ENCODE measurements around the gene NLGN1. TPM values are rescaled to one million over a fixed set of nuclear protein-coding genes. Genes with fewer than 3 reads are reported as not detected.

The NLGN1 gene
- total RNA-seq, 1 experiment from 2014 or later: 5.2 TPM

DNA sequence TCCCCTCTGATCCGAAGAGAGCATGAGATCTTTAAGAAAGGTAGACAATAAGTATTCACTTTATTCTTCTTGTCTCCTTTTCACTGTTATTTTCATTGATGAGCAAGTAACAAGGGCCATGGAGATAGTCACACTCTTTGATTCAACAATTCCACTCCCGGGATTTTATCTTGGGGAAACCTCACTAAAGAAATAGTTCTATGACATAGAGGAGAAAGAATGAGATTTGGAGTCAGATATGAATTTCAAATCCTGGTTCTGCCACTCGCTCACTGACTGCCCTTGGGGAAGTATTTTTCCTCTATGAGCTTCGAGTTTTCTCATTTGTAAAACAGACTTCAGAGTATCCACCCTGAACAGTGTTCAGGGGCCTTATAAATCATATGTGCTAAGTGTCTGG, 514.6 kb downstream of the NLGN1 start:
- H3K23me2 ChIP-seq (ENCODE audit: insufficient read length, low read depth, low read length, poor library complexity, severe bottlenecking): no peaks in the 10 kb centered on the region
- no peaks in the 10 kb centered on the region for H3K27me3 Mint-ChIP-seq (ENCODE audit: low read depth)
- H3K4me2 ChIP-seq (ENCODE audit: insufficient read depth, insufficient read length, low read length): no peak overlapping the region
- no peak overlapping the region for H3K27ac ChIP-seq (ENCODE audit: insufficient read length, low read depth, low read length)
- TF ChIP-seq, protein P1, sequence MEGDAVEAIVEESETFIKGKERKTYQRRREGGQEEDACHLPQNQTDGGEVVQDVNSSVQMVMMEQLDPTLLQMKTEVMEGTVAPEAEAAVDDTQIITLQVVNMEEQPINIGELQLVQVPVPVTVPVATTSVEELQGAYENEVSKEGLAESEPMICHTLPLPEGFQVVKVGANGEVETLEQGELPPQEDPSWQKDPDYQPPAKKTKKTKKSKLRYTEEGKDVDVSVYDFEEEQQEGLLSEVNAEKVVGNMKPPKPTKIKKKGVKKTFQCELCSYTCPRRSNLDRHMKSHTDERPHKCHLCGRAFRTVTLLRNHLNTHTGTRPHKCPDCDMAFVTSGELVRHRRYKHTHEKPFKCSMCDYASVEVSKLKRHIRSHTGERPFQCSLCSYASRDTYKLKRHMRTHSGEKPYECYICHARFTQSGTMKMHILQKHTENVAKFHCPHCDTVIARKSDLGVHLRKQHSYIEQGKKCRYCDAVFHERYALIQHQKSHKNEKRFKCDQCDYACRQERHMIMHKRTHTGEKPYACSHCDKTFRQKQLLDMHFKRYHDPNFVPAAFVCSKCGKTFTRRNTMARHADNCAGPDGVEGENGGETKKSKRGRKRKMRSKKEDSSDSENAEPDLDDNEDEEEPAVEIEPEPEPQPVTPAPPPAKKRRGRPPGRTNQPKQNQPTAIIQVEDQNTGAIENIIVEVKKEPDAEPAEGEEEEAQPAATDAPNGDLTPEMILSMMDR (conservative IDR thresholded peaks at IDR 0.05): no peak
- no peaks in the 10 kb centered on the region for H3K9me3 ChIP-seq (ENCODE audit: control insufficient read depth, low read depth, low read length)
- no peaks in the 10 kb centered on the region for H3K9me3 Mint-ChIP-seq
- H3K27me3 ChIP-seq (ENCODE audit: insufficient read depth, low read length): no peaks in the 10 kb centered on the region; the same call in 1 of the 2 replicates
- H2BK5ac ChIP-seq (ENCODE audit: insufficient read length, low read length): no peak overlapping the region
- no CpG with 5 or more reads among the region's 4 CpGs for WGBS (ENCODE audit: extremely low coverage, insufficient read length, low lambda C conversion rate)
- H2BK120ac ChIP-seq (ENCODE audit: low read depth, low read length, poor library complexity, severe bottlenecking): no peak overlapping the region
- no peak overlapping the region for H2BK20ac ChIP-seq (ENCODE audit: low read depth, low read length, poor library complexity, severe bottlenecking)
- no peak overlapping the region for H3K23ac ChIP-seq (ENCODE audit: insufficient read length, low read depth, low read length)
- no peak overlapping the region for H3K18ac ChIP-seq (ENCODE audit: insufficient read length, low read depth, low read length)
- no peak overlapping the region for H2AFZ ChIP-seq (ENCODE audit: low read length)
- H3K79me1 ChIP-seq (ENCODE audit: insufficient read depth, low read depth, low read length, poor library complexity, severe bottlenecking): no peaks in the 10 kb centered on the region
- H3K4me3 Mint-ChIP-seq: no peak overlapping the region
- H3K9ac ChIP-seq (ENCODE audit: extremely low read depth, insufficient read length, low read length): no peak overlapping the region
- H2AK5ac ChIP-seq (ENCODE audit: insufficient read length, low read length): no peak overlapping the region
- H3K79me2 ChIP-seq (ENCODE audit: insufficient read depth, low read length): no peaks in the 10 kb centered on the region; the same call in 1 of the 2 replicates
- no peak for DNase-seq
- no peak overlapping the region for H4K5ac ChIP-seq (ENCODE audit: insufficient read length, low read depth, low read length)
- peaks cover 5% of the 10 kb centered on the region; the same call in 1 of the 2 replicates for H3K4me1 ChIP-seq (ENCODE audit: insufficient read depth, low read length)
- no peak overlapping the region for H3K56ac ChIP-seq (ENCODE audit: insufficient read length, low read depth, low read length)
- H4K20me1 ChIP-seq (ENCODE audit: control insufficient read depth, insufficient read depth, insufficient read length): no peaks in the 10 kb centered on the region
- no peak overlapping the region for H3T11ph ChIP-seq (ENCODE audit: low read length)
- H2BK12ac ChIP-seq (ENCODE audit: insufficient read length, low read depth, low read length): no peak overlapping the region
- H3K4ac ChIP-seq (ENCODE audit: low read depth, low read length): no peak overlapping the region
- peaks cover 39 to 40% of the 10 kb centered on the region in 2 experiments for H3K4me1 Mint-ChIP-seq
- no peak overlapping the region for H4K91ac ChIP-seq (ENCODE audit: insufficient read length, low read depth, low read length)
- no peak overlapping the region for H3K27ac Mint-ChIP-seq
- H3K14ac ChIP-seq (ENCODE audit: insufficient read depth, low read length): no peak overlapping the region
- no peaks in the 10 kb centered on the region for H3K36me3 Mint-ChIP-seq (ENCODE audit: insufficient read depth in 1 of 3, low read depth in 3 of 3)
- H2BK15ac ChIP-seq (ENCODE audit: low read depth, low read length): no peak overlapping the region
- H4K8ac ChIP-seq (replicated peaks; ENCODE audit: insufficient read length, low read depth, low read length): no peak overlapping the region

Measured in H9 (cell line).